ENCODE measurements around the gene AJUBA.
"Not testable (repeated sequence)": the region's sequence is repeated elsewhere in the genome, so short reads cannot be mapped to it uniquely, and the experiment has no call there.

AJUBA gene

DNA sequence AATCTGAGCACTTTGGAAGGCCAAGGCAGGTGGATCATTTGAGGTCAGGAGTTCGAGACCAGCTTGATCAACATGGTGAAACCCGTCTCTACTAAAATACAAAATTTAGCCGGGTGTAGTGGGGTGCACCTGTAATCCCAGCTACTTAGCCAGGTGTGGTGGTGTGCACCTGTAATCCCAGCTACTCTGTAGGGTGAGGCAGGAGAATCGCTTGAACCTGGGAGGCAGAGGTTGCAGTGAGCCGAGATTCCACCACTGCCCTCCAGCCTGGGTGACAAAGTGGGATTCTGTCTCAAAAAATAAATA lies 31.4 kb upstream of the AJUBA start:
- intact Hi-C loops (cut with micrococcal nuclease); H3K4me1 Mint-ChIP-seq (ENCODE audit: low read depth); H3K36me3 Mint-ChIP-seq (ENCODE audit: low read depth); H3K27ac Mint-ChIP-seq; H3K9me3 Mint-ChIP-seq; H3K27me3 Mint-ChIP-seq; H3K4me3 Mint-ChIP-seq: not testable (repeated sequence)

DNA sequence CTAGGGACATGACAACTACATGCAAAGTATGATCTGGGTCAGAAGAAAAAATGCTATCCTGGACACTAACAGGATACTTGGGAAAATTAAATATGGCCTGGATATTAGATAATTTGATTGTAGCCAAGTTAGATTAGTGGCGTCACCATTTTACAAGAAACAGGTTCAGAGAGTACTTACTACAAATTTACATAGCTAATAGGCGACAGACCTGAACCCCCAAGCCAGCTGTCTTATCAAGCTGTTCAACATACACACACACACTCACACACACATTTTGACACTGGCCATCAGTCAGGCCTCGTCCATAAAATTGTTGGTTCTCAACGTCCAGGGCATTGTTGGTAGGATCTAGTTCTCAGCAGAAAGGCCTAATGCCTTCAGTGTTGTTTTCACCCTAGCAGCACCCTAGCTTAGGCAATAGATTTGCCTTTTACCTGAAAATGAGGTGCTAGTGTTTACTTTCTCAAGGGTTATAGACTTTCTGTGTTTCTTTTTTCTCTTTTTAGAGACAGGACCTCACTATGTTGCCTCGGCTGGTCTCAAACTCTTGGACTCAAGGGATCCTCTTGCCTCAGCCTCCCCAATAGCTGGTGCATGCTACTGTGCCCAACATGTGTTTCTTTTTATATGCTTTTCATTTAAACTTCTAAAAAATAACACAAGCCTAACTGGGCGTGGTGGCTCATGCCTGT lies 30.9 kb upstream of the AJUBA start:
- Mint-ChIP-seq H3K4me3 (no peak overlapping the region), H3K27ac (no peak overlapping the region), H3K9me3 (no peaks in the 10 kb centered on the region), H3K4me1 (ENCODE audit: low read depth) (peaks cover 13% of the 10 kb centered on the region), H3K27me3 (no peaks in the 10 kb centered on the region), H3K36me3 (ENCODE audit: low read depth) (no peaks in the 10 kb centered on the region)
- intact Hi-C loops (cut with micrococcal nuclease), result no loop called here

DNA sequence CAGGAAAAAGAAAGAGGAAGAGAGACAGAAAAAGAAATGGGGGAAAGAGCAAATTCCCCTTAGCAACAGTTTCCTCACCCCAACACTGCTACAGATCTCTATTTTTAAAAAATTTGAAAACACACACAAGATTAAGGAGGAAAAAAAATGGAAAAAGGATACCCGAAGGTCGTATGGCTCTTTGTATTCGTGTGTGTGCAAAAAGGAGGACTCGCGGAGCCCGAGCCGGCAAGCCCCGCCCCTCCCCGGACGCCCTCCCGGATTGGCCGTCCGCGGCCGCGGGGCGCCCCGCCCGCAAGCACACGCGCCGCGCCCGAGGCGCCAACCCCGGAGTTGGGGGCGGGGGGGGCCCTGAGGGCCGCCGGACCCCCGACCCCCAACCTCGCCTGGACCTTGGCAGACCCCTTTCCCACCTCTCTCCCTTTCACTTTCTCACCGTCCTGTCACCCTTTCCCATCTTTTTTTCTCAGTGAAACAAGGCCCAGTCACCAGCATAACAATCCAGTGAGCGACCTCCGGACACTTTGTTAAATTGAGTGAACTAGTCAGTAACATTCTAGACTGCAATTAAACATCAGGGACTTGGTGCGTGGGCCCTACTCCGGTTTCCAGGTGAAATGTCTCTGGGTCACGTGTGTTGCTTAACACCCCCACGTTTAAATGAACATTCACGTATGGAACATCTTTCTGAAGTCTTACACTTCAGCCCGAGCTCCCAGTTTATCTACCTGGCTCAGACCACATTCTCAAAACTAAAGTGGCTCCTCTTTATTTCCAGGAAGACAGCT lies 27.8 kb upstream of the AJUBA start, which contains the start of gene C14orf93:
Gene C14orf93, minus strand, starts transcription at position 205 of the 788 bp plus-strand sequence. CDS start 11,120 bp downstream, outside the sequence.
- Mint-ChIP-seq H3K27me3 (no peaks in the 10 kb centered on the region), H3K9me3 (no peaks in the 10 kb centered on the region), H3K4me3 (peak within 1 kb of the TSS; percentile 96), H3K4me1 (ENCODE audit: low read depth) (peaks cover 14% of the 10 kb centered on the region), H3K36me3 (ENCODE audit: low read depth) (peaks cover 7% of the 10 kb centered on the region), H3K27ac (peak within 1 kb of the TSS; percentile 99)
- intact Hi-C loops (cut with micrococcal nuclease), result loop anchor here (5.0 kb wide), 1 partner anchor 277 kb away; the partner anchor contains the start of gene HOMEZ

DNA sequence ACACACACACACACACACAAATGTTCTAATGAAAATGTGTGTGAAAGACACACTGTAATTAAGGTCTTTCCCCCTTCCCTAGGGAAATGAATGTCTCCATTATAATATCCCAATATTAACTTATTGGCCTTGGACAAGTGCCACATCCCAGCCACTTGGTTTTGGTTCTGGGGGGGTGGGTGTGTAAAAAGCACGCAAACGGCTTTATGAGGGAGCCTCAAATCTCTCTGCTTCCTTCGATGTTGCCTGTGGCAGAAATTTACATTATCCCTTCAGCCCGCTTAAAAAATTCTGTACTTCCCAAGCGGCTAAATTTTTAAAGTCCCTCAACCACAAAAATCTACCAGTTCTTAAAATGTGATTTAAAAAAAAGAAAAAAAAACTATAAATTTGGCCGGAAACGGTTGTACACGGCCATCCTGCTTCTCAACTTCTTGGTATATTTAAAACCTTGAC lies 27.2 kb upstream of the AJUBA start:
- Mint-ChIP-seq H3K27me3 (no peaks in the 10 kb centered on the region), H3K4me1 (ENCODE audit: low read depth) (peaks cover 14% of the 10 kb centered on the region), H3K27ac (peak overlapping the region; percentile 99), H3K4me3 (peak overlapping the region; percentile 96), H3K36me3 (ENCODE audit: low read depth) (peaks cover 7% of the 10 kb centered on the region), H3K9me3 (no peaks in the 10 kb centered on the region)
- intact Hi-C loops (cut with micrococcal nuclease), result loop anchor here (5.0 kb wide), 1 partner anchor 278 kb away; the partner anchor contains the start of gene HOMEZ

DNA sequence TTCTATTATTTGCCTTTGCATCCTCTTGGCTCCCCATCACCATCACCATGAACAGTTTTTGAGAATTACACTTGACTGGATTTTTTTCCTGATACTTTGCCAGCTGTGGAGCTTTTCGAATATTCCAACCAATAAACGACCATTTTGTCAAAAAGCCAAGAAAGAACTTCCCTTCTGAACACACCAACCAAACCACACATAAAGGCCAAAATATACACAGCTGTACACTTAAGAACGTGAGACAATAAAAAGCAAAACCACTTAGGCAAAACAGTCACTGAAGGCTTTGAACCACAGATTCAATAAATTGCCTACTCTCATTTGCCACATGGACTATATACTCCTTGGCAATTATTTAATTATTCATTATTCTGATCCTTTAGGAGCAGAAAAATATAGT lies 26.5 kb upstream of the AJUBA start:
- peaks cover 7% of the 10 kb centered on the region for H3K36me3 Mint-ChIP-seq (ENCODE audit: low read depth)
- intact Hi-C loops (cut with micrococcal nuclease), result loop anchor here (5.0 kb wide), 1 partner anchor 278 kb away; the partner anchor contains the start of gene HOMEZ
- peak overlapping the region; percentile 99 for H3K27ac Mint-ChIP-seq
- peaks cover 14% of the 10 kb centered on the region for H3K4me1 Mint-ChIP-seq (ENCODE audit: low read depth)
- no peak overlapping the region for H3K4me3 Mint-ChIP-seq
- H3K9me3 Mint-ChIP-seq, result no peaks in the 10 kb centered on the region
- H3K27me3 Mint-ChIP-seq, result no peaks in the 10 kb centered on the region

DNA sequence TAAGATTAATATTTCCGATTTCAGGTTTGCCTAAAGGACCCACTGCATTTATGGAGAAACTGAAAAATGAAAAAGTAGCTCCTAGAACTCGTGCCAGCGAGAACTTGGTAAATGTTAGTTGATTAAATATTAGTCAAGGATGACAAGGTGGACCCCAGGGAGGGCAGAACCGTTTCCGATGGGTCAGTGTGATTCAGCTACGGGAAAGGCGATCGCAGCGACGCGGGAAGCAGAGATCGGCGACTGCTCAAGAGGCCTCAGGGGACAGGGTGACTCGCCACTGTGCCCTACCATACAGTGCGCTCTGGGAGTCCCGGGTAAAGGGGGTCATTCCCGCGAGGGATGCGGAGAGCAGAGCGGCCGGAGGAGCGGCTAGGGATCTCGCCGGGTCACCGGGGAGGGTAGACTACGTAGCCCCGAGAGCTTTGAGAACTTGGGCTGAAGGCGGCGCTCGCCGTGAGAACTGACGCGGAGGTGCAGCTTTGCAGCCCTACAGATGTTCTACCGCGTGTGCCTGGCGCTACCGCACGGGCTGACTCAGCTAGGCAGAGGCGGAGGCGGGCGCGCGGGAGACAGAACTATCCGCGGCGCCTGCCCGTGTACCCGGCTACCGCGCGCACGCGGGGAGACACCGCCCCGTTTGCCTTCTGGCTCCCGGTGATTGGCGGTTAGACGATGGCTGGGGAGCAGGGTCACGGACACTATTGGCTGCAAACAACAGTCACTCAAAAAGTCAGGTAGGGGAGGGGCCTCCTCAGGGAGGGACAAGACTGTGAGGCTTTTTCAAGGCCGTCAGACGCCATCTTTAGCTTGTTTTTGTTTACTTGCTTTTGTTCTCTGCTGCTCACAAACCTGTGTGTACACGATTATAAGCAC lies 24.4 kb upstream of the AJUBA start:
- Mint-ChIP-seq H3K9me3 (no peaks in the 10 kb centered on the region), H3K4me3 (peak overlapping the region; percentile 96), H3K36me3 (ENCODE audit: low read depth) (peaks cover 7% of the 10 kb centered on the region), H3K27me3 (no peaks in the 10 kb centered on the region), H3K27ac (peak overlapping the region; percentile 99), H3K4me1 (ENCODE audit: low read depth) (peaks cover 14% of the 10 kb centered on the region)
- intact Hi-C loops (cut with micrococcal nuclease), result loop anchor here (1.0 to 5.0 kb wide), 2 partner anchors 29 to 281 kb away; partner anchors contain the start of gene HOMEZ

DNA sequence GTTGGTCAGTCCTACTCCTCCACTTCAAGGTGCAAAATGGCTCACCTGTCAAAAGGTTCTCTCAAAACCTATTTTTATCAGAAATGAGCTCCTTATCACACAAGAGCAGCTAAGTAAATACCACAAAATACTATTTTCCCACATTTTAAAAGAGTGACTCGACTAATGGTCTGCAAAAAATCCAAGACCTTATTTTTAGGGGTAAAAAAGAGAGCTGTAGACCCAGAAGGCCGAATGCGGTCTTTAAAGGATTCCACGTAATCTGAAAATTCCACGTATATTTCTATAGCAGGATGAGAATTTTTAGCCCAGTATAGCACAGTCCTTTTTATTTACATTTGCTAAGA lies 23.8 kb upstream of the AJUBA start:
- Mint-ChIP-seq H3K9me3 (no peaks in the 10 kb centered on the region), H3K4me3 (peak overlapping the region; percentile 96), H3K27ac (peak overlapping the region; percentile 99), H3K27me3 (no peaks in the 10 kb centered on the region), H3K4me1 (ENCODE audit: low read depth) (peaks cover 14% of the 10 kb centered on the region), H3K36me3 (ENCODE audit: low read depth) (peaks cover 7% of the 10 kb centered on the region)
- intact Hi-C loops (cut with micrococcal nuclease), result loop anchor here (5.0 kb wide), 1 partner anchor 281 kb away; the partner anchor contains the start of gene HOMEZ

DNA sequence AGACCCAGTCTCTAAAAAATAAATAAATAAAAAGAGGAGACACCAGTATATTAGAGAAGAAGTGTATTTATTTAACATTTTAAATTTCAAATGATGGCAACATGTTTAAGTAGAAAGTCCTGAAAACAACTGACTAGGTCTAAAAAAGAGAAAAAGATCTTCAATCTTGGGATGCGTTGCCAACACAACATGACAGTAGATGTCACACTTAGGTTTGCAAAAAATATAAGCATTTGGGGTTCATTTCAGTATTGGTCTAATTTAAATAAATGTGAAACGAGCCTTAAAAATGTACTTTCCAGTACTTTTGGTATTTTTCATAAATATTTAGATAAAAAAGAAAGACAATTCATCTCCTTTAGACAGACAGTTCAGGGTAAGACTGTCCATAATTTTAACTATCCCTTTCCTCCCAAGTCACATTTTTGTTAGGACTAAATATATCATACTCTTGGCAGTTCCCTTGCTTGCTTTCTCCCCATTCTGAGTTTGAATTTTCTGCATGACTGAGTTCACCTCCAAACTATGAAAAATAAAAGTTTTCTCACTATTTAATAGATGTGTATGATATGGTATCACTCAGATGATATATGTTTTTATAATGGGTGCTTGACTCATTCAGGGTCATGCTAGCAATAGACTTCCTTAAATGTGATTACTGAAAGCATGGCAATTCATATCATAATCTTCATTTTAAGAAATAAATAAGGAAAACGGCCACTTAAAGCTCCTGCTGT lies 23.3 kb upstream of the AJUBA start:
- Mint-ChIP-seq H3K27ac (peak overlapping the region; percentile 99), H3K4me3 (no peak overlapping the region), H3K9me3 (no peaks in the 10 kb centered on the region), H3K4me1 (ENCODE audit: low read depth) (peaks cover 14% of the 10 kb centered on the region), H3K36me3 (ENCODE audit: low read depth) (peaks cover 7% of the 10 kb centered on the region), H3K27me3 (no peaks in the 10 kb centered on the region)
- intact Hi-C loops (cut with micrococcal nuclease), result loop anchor here (5.0 kb wide), 1 partner anchor 282 kb away; the partner anchor contains the start of gene HOMEZ

DNA sequence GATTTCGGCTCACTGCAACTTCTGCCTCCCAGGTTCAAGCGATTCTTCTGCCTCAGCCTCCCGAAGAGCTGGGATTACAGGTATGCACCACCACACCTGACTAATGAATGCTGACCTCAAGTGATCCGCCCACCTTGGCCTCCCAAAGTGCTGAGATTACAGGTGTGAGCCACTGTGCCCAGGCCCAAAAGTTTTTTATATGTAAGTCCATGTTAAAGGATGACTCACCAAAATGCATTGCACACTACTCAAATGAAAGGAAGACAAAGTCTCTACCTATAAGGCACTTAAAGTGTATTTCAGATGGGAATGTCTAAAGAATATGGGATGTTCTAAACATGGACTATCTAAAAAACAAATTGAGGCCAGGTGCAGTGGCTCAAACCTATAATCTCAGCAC lies 21.9 kb upstream of the AJUBA start:
- H3K36me3 Mint-ChIP-seq (ENCODE audit: low read depth); H3K4me3 Mint-ChIP-seq; H3K9me3 Mint-ChIP-seq; H3K27me3 Mint-ChIP-seq; H3K27ac Mint-ChIP-seq; intact Hi-C loops (cut with micrococcal nuclease): not testable (repeated sequence)
- H3K4me1 Mint-ChIP-seq (ENCODE audit: low read depth), result peaks cover 14% of the 10 kb centered on the region

DNA sequence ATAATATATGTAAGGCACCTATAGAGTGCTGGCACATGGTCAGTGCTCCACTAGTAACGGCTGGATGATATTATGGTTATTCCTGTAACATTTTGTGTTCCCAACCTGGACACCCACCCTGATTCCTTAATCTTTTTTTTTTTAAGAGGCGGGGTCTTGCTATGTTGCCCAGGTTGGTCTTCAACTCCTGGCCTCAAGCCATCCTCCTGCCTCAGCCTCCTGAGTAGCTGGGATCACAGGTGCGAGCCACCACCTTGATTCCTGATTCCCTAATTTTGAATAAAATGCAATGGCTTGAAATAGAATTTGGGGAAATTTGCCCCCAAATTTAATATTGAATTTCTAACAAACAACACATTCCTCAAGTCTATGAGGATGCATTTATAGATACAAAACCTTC lies 20.2 kb upstream of the AJUBA start:
- intact Hi-C loops (cut with micrococcal nuclease), result no loop called here
- Mint-ChIP-seq H3K4me1 (ENCODE audit: low read depth) (peaks cover 3% of the 10 kb centered on the region), H3K4me3 (no peak overlapping the region), H3K36me3 (ENCODE audit: low read depth) (peaks cover 7% of the 10 kb centered on the region), H3K27me3 (no peaks in the 10 kb centered on the region), H3K27ac (no peak overlapping the region), H3K9me3 (no peaks in the 10 kb centered on the region)

DNA sequence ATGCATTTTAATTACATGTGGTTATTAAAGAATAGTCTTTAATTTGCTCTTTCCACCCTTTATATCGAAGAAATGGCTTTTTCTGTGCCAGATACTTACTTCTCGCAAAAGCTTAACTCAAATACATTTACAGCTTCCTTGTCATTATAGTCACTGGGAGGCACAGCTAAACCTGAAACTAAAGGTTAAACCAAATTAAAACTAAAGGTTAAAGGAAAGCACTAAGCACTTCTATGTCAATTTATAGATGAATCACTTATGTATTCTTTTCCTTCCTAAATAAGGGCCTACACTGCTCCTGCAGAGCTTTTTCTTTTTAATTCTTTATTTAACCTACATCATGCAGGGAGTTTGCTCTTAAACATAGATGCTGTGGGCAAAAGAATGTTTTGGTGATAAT lies 18.5 kb upstream of the AJUBA start:
- intact Hi-C loops (cut with micrococcal nuclease), result no loop called here
- H3K4me1 Mint-ChIP-seq (ENCODE audit: low read depth), result no peaks in the 10 kb centered on the region

DNA sequence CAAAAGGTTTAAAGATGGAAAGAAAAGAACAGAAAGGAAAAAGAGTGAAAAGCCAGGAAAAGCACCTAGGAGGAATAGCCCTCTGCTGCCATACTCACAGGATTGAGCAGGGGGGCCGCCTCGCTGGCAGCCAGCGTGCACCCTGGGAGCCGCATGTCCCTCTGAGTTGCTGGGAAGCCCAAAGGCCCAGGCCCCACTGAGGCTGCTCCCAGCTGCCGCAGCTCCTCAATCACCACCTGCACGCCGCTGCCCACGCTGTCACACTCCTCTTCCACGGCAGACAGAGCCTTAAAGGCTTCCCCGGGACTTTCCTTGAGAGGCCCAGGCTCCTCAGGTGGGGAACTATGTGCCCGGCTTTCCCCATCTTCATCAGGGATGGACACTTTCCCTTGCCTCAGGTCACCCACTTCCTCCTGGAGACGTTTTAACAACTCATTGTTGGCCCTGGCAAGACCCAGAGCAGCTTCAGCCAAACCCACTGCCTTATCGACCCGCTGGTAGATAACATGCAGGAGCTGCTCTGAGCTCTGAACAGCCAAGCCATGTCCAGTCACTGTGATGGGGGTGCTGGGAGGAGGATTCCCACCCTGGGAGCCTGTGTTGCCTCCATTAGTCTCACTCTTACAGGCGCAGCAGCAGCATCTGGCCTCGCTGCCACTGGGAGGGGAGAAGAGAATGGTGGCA lies 16.1 kb upstream of the AJUBA start:
- Mint-ChIP-seq H3K4me3 (no peak overlapping the region), H3K4me1 (ENCODE audit: low read depth) (no peaks in the 10 kb centered on the region), H3K27me3 (no peaks in the 10 kb centered on the region), H3K36me3 (ENCODE audit: low read depth) (peaks cover 5% of the 10 kb centered on the region), H3K9me3 (no peaks in the 10 kb centered on the region), H3K27ac (no peak overlapping the region)
- intact Hi-C loops (cut with micrococcal nuclease), result no loop called here

More for the DNA sequence above, 18.5 kb upstream of the AJUBA start:
- H3K9me3 Mint-ChIP-seq, result no peaks in the 10 kb centered on the region
- H3K27ac Mint-ChIP-seq, result no peak overlapping the region
- no peaks in the 10 kb centered on the region for H3K36me3 Mint-ChIP-seq (ENCODE audit: low read depth)
- no peaks in the 10 kb centered on the region for H3K27me3 Mint-ChIP-seq
- H3K4me3 Mint-ChIP-seq, result no peak overlapping the region

Data from dendritic cell treated with granulocyte-macrophage colony-stimulating factor and Interleukin-4, amounts not matched to agents 40 ng/mL and 50 ng/mL, for 4 days (primary cell).